ENCODE measurements around the gene ARHGAP33.

ARHGAP33 gene

DNA sequence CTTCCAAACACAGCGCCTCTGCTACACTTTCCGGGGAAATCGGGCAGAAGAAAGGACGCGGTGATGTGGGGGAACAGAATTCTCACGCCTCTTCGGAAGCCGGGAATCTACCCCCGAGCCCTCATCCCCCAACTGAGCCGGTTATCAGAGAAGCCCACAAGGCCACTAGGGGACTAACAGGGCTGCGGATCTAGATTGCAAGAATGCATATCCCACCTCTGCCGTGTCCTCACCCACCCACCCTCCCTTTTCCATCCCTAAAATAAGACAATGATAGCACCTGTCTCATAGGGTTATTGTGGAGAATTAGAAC lies 34.2 kb upstream of the ARHGAP33 start:
- peak overlapping the region; percentile 67 for H3K4me3 ChIP-seq (ENCODE audit: low read depth, low read length)
- DNase-seq (ENCODE audit: low read depth), result no peak
- TF ChIP-seq, protein P1, sequence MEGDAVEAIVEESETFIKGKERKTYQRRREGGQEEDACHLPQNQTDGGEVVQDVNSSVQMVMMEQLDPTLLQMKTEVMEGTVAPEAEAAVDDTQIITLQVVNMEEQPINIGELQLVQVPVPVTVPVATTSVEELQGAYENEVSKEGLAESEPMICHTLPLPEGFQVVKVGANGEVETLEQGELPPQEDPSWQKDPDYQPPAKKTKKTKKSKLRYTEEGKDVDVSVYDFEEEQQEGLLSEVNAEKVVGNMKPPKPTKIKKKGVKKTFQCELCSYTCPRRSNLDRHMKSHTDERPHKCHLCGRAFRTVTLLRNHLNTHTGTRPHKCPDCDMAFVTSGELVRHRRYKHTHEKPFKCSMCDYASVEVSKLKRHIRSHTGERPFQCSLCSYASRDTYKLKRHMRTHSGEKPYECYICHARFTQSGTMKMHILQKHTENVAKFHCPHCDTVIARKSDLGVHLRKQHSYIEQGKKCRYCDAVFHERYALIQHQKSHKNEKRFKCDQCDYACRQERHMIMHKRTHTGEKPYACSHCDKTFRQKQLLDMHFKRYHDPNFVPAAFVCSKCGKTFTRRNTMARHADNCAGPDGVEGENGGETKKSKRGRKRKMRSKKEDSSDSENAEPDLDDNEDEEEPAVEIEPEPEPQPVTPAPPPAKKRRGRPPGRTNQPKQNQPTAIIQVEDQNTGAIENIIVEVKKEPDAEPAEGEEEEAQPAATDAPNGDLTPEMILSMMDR (IDR thresholded peaks at IDR 0.05; ENCODE audit: control insufficient read depth, extremely low read depth, insufficient read depth), result no peak

DNA sequence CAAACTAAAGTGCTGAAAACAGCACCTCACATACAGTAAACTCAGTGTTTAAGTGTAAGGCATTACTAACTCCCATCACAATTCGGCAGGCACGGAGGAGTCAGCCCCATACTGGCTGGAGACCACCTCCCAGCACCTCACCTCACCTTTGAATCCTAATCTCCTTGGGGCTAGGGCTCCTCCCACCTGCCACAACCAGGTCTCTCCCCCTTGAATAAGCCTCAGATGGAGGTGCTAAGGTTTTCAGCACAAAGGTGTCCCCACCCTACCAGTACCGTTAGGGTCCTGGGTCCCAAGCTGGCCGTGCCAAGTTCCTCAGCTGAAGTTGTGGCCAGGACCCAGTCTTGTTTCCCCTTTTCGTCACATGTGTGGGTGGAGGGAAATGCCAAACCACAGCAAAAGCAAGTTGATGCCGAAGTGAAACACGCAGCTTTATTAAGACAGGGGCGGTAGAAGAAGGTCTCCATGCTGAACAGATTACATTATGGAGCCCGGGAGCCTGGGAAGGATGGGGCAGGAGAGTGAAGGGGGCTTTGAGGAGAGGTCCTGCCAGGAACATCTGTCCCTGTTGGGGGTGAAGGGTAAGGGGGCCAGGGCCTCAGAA lies 33.1 kb upstream of the ARHGAP33 start, which contains the start of gene IGFLR1:
Gene IGFLR1, minus strand, starts transcription at position 332 of the 604 bp plus-strand sequence. CDS start 1,272 bp downstream, outside the sequence.
- no peak for DNase-seq (ENCODE audit: low read depth)
- TF ChIP-seq, protein P1 (IDR thresholded peaks at IDR 0.05; ENCODE audit: control insufficient read depth, extremely low read depth, insufficient read depth), result no peak
- H3K4me3 ChIP-seq (ENCODE audit: low read depth, low read length), result no peak within 1 kb of the TSS; the same call in none of the 2 replicates

DNA sequence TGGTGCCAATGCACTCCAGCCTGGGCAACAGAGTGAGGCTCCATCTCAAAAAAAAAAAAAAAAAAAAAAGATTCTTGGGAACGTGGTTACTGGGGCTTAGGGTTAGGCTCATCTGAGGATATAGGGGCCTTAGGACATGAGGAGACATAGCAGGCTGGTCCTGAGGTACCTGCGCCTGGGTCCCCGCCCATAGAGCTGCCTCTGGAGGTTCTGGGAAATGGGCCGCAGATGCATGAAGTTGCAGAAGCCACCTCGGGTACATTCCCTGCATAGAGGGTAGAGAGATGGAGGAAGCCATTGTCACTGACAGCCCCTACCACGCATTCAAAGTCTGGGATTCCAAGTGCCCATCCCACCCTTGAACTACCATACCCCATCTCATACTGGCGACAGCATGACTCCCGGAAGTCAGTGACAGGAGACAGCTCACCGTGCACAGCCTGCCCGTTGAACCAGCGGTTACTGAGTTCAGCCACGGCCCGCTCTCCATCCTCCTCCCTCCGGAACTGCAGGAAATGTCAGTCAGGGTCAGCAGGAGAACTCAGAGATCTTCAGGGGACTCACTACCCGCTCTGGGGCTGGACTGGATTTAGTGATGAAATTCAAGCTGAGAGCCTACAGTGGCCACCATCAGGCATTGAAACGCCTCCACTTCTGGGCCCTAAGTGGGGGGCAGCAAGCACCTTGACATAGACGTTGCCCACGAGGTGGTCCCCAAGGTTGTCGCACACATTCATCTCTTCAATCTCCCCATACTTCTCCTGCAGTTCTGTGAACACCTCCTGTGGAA lies 31.5 kb upstream of the ARHGAP33 start:
- no peak for DNase-seq (ENCODE audit: low read depth)
- TF ChIP-seq, protein P1 (IDR thresholded peaks at IDR 0.05; ENCODE audit: control insufficient read depth, extremely low read depth, insufficient read depth), result no peak
- H3K4me3 ChIP-seq (ENCODE audit: low read depth, low read length), result peak overlapping the region; percentile 98

DNA sequence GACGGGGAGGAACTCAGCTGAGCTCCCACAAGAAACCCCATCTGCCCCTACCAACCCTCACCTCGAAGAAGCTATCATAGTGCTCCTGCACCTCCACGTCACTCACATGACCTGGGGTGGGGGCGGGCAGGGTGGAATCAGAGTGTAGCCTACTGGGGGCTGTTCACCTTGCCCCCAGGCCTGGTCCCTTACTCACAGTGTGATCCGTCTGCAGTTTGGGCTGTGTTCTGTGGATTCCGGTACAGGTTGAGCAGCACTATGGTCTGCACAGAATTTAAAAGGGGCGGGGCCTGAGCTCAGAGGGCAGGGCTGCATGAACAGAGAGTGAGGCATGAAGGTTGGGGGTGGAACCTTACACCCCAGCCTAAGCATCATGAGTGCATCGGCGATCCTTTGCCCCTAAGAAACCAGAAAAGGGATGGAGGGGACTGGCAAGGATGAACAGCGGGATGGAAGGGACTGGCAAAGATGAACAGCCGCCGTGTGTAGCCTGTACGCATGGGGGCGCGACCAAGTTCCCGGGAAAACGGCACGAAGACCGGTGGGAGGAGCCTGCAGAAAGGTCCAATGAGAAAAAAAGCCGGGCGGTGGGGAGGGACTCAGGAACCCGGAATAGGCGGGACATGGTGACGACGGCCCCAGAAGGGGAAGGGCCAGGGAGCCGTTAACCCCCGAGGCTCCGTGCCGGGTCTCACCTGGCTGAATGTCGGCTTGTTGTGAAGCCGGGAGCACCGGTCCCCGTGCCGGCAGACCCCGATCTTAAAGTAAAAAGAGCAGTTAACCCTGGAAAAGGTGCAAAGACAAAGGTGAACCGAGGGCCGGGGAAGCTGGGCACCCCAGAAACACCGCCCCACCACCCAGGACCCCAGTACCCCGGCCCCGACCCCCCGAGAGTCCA lies 30.7 kb upstream of the ARHGAP33 start:
- peak; percentile 81 for DNase-seq (ENCODE audit: low read depth)
- TF ChIP-seq, protein P1 (IDR thresholded peaks at IDR 0.05; ENCODE audit: control insufficient read depth, extremely low read depth, insufficient read depth), result peak; percentile 32
- H3K4me3 ChIP-seq (ENCODE audit: low read depth, low read length), result peak overlapping the region; percentile 98

DNA sequence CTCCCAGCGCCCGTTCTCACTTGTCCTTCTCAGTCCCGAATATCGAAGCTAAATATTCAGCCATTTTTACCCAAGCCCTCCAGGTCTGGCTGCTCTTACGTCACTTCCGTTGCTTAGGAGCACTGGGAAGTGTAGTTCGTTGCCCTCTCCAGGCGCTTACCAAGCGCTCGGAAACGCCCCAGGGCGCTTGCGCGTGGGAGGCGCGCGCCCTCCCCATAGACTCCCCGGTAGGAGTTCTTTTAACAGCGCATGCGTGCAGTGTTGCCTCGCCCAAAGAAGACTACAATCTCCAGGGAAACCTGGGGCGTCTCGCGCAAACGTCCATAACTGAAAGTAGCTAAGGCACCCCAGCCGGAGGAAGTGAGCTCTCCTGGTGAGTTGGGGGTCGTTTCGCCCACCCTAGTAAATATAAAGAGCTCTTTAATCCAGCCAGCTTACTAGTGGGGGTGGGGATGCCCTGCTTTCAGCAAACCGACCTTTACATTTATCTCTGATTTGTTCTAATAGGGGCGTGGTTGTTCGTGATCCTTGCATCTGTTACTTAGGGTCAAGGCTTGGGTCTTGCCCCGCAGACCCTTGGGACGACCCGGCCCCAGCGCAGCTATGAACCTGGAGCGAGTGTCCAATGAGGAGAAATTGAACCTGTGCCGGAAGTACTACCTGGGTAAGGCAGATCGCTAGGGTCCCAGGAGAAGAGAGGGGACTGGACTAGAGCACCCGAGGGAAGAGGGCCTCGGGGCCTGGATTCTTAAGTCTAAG lies 29.9 kb upstream of the ARHGAP33 start, which contains the start of the genes PSENEN and U2AF1L4:
Gene PSENEN, plus strand, starts transcription at position 324 of the 759 bp plus-strand sequence. Its CDS starts 280 bp downstream, at position 604.
Gene U2AF1L4, minus strand, starts transcription at position 91 of the 759 bp plus-strand sequence. Its CDS starts 27 bp downstream, at position 64.
- TF ChIP-seq, protein P1 (IDR thresholded peaks at IDR 0.05; ENCODE audit: control insufficient read depth, extremely low read depth, insufficient read depth), result no peak
- H3K4me3 ChIP-seq (ENCODE audit: low read depth, low read length), result peak within 1 kb of the TSS; percentile 98
- peak; percentile 98 for DNase-seq (ENCODE audit: low read depth)

DNA sequence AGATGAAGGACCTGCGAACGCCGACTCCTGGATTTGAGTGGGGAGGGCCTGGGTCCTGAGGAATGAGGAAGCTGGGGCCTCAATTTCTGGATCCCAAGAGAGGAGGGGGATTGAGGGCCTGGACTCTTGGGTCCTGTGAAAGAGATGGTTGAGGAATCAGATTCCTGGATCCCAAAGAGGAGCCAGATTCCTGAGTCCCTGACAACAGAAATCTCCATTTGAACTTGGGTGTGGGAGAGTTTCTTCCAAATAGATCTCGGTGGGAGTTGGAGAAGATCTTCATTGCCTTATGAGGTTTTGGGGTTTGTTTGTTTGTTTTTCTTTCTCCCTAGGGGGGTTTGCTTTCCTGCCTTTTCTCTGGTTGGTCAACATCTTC lies 29.3 kb upstream of the ARHGAP33 start:
- no peak for DNase-seq (ENCODE audit: low read depth)
- TF ChIP-seq, protein P1 (IDR thresholded peaks at IDR 0.05; ENCODE audit: control insufficient read depth, extremely low read depth, insufficient read depth), result no peak
- H3K4me3 ChIP-seq (ENCODE audit: low read depth, low read length), result peak overlapping the region; percentile 98

All from LNCaP clone FGC (cell line).